Measurements from ENCODE around the gene KIF11. TPM values are rescaled to one million over a fixed set of nuclear protein-coding genes. Genes with fewer than 3 reads are reported as not detected.
"Not testable (repeated sequence)": the region's sequence is repeated elsewhere in the genome, so short reads cannot be mapped to it uniquely, and the experiment has no call there.

The KIF11 gene
- total RNA-seq, 1 donor from 2014 or later = not detected

DNA sequence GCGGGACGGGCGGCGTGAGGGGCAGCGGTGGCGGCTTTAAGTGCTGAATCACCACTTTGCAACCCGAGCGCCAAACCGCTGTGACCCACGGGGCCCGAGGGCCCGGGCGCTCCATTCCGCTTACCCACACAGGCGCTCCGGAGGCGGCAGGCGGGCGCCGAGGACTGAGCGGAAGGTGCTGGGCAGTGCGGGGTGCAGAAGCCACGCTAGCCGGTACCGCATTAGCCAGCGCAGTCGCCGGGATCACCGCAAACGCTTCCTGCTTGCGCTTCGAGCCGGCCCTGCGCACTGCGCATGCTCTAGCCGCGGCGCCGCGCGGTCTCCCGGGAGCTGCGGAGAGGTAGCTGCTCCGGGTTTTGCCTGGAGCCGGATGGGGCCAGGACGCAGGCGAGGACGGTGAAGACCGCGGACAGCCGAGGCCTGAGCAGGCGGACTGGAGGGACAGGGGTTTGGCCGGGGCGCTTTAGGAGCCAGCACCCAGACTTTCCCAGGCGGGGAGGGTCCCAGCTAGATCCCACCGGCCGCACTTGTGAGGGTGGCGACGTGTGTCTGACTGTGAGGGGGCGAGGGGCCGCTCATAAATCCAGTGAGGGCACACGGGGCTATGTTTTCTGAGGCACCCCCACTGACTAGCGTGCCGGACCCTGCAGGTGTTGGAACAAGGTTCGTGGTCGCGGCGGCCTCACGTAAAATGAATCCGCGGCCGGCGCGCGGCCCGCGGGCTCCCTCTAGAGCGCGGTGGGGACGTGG, 19.0 kb upstream of the KIF11 start, which contains the start of gene IDE:
TSS of gene IDE (minus strand) at position 296 of the 750 bp plus-strand sequence. CDS start at position 222, 74 bp downstream.
- TF ChIP-seq CTCF (IDR thresholded peaks at IDR 0.05) = peak; percentile 76 to 92 (median 91)
- H3K27me3 ChIP-seq = no peaks in the 10 kb centered on the region
- H3K4me1 ChIP-seq = peaks cover 4 to 24% of the 10 kb centered on the region in 2 donors
- no peaks in the 10 kb centered on the region for H3K36me3 ChIP-seq
- peak within 1 kb of the TSS; percentile 85 to 95 for H3K27ac ChIP-seq
- H3K4me3 ChIP-seq = peak within 1 kb of the TSS; percentile 75 to 93
- no peaks in the 10 kb centered on the region for H3K9me3 ChIP-seq
- DNase-seq (ENCODE audit: low spot score in 2 of 2) = peak; percentile 19 to 91
- intact Hi-C loops (cut with DNase I) = loop anchor here (1.0 to 10.0 kb wide), 3 partner anchors 17 to 941 kb away; no protein-coding TSS in a partner anchor

DNA sequence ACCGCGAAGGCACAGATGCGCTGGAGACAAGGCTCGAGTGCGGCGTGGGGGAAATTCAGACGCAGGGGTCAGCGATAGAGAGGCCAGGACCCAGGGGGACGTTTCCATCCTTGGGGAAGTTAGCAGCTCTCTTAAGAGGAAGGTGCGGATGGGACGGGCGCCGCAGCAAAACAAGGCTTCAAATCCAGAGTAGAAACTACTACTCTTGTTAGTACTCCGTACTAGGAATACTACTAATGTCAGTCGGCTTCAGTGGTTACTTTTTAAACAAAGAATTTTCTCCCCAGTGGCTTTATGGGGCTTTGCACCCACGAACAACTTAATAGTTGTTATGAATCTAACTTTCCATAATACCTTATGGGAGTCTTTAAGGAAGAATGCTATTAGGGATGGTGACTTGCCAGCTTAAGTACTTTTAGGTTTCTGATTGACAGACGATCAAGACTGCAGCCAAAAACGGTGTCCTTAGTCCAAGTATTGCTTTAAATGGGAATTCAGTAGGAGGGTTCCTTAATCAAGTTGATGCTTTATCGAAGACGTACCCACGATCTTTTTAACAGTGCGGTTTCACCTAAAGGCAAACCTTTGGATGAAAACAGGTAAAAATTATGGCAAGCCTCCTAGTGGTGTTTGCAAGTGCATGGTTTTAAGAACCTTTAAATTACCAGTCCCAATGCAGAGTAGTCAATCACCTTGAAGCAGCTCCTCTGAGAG, 18.2 kb upstream of the KIF11 start:
- DNase-seq (ENCODE audit: low spot score in 2 of 2) = no peak
- Histone ChIP-seq H3K9me3 (no peaks in the 10 kb centered on the region), H3K4me1 (peaks cover 4 to 24% of the 10 kb centered on the region in 2 donors), H3K4me3 (peak overlapping the region; percentile 75 to 93), H3K27me3 (no peaks in the 10 kb centered on the region), H3K27ac (peak overlapping the region; percentile 85 to 95), H3K36me3 (no peaks in the 10 kb centered on the region)
- intact Hi-C loops (cut with DNase I) = loop anchor here (1.0 to 10.0 kb wide), 2 partner anchors 57 to 940 kb away; no protein-coding TSS in a partner anchor
- TF ChIP-seq CTCF (IDR thresholded peaks at IDR 0.05) = no peak

- H3K4me1 ChIP-seq = peaks cover 4 to 23% of the 10 kb centered on the region in 2 donors
- no peak overlapping the region for H3K27ac ChIP-seq
- intact Hi-C loops (cut with DNase I) = loop anchor here (10.0 kb wide), 1 partner anchor 939 kb away; no protein-coding TSS in a partner anchor
- H3K27me3 ChIP-seq = no peaks in the 10 kb centered on the region
- H3K36me3 ChIP-seq = no peaks in the 10 kb centered on the region
- DNase-seq (ENCODE audit: low spot score in 2 of 2) = no peak
- no peak overlapping the region for H3K4me3 ChIP-seq
- no peaks in the 10 kb centered on the region for H3K9me3 ChIP-seq
- TF ChIP-seq CTCF (IDR thresholded peaks at IDR 0.05) = no peak
Observed at GRCh38 chr10:92575961-92576360, 17.0 kb upstream of the KIF11 start.

DNA sequence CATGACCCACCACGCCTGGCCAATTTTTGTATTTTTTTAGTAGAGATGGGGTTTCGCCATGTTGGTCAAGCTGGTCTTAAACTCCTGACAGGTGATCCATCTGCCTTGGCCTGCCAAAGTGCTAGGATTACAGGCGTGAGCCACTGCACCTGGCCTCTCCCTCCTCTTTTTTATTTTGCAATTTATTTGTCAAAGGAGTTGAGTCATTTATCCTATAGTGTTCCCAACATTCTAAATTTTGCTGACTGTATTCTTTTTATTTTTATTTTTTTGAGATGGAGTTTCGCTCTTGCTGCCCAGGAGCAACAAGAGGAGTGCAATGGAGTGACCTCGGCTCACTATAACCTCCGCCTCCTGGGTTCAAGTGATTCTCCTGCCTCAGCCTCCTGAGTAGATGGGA, 10.6 kb upstream of the KIF11 start:
- H3K36me3 ChIP-seq; intact Hi-C loops (cut with DNase I); H3K4me3 ChIP-seq; H3K27me3 ChIP-seq; H3K27ac ChIP-seq; DNase-seq (ENCODE audit: low spot score in 2 of 2); H3K9me3 ChIP-seq; H3K4me1 ChIP-seq: not testable (repeated sequence)

GRCh38 chr10:92590623-92591549, 2.0 kb upstream of the KIF11 start:
- peak overlapping the region; percentile 58 to 70 for H3K4me3 ChIP-seq
- no peaks in the 10 kb centered on the region for H3K27me3 ChIP-seq
- H3K9me3 ChIP-seq = no peaks in the 10 kb centered on the region
- H3K27ac ChIP-seq = peak overlapping the region; percentile 92 to 96
- H3K4me1 ChIP-seq = peaks cover 4 to 5% of the 10 kb centered on the region in 2 donors
- TF ChIP-seq CTCF (IDR thresholded peaks at IDR 0.05) = no peak
- H3K36me3 ChIP-seq = no peaks in the 10 kb centered on the region
- DNase-seq (ENCODE audit: low spot score in 2 of 2) = no peak
- intact Hi-C loops (cut with DNase I) = loop anchor here (1.0 to 5.0 kb wide), 4 partner anchors 18 to 1111 kb away; partner anchors contain the start of gene FRA10AC1

All from ascending aorta (tissue), 2 donors.